ENCODE measurements around the gene IL22RA2.

DNA sequence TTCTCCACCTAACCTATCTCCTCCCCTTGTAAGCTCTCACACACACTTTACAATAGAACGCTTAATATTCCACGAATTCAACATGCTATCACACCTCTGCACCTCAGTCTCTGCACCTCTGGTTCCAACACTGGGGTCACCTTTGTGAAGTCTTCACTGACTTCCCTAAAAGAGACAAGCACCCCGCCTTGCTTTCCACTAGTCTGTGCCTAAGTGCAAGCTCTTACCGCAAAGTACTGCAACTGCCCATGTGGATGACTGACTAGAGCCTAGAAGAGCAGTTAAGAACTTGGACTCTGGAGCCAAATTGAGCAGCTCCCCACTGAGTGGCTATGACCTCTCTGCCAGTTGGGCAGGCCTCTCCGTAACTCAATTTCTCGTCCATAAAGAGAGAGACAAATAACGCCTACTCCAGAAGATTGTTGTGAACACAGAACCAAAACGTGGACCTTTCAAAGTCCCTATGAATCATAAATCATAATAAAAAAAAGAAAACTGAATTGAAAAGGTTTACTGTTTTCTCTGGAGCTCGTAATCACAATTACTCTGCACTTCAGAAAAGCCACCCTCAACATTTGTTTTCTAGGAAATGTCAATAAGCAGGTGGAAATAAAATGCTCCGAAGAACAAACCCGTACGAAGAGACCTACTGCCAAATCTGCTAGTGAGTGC lies 44.5 kb upstream of the IL22RA2 start:
- TF ChIP-seq CTCF (IDR thresholded peaks at IDR 0.05) (no peak), POLR2A (IDR thresholded peaks at IDR 0.05) (no peak)
